ENCODE measurements around the gene CCNG2.

Gene CCNG2

GRCh38 chr4:77123411-77123810 lies 33.6 kb upstream of the CCNG2 start:
- Histone ChIP-seq H3K27ac (replicated peaks) (no peak overlapping the region), H3K4me3 (replicated peaks; ENCODE audit: insufficient read depth, low read length) (no peak overlapping the region), H3K27me3 (ENCODE audit: insufficient read depth, poor library complexity, severe bottlenecking) (no peaks in the 10 kb centered on the region)
- no peak for TF ChIP-seq POLR2AphosphoS5 (IDR thresholded peaks at IDR 0.05; ENCODE audit: low read depth)
- no peak for TF ChIP-seq CTCF (IDR thresholded peaks at IDR 0.05; ENCODE audit: insufficient read depth, low read length)
- no peak for TF ChIP-seq REST (IDR thresholded peaks at IDR 0.05; ENCODE audit: insufficient replicate concordance, low read depth)
- TF ChIP-seq SPI1 (IDR thresholded peaks at IDR 0.05; ENCODE audit: borderline replicate concordance, low read depth) = no peak
- TF ChIP-seq GABPA (IDR thresholded peaks at IDR 0.05; ENCODE audit: low read depth) = no peak
- no peak for DNase-seq (ENCODE audit: low read depth in 1 of 2, low spot score in 1 of 2)

- no peak for DNase-seq (ENCODE audit: low read depth in 1 of 2, low spot score in 1 of 2)
- Histone ChIP-seq H3K27ac (replicated peaks) (no peak overlapping the region), H3K27me3 (ENCODE audit: insufficient read depth, poor library complexity, severe bottlenecking) (no peaks in the 10 kb centered on the region), H3K4me3 (replicated peaks; ENCODE audit: insufficient read depth, low read length) (no peak overlapping the region)
- TF ChIP-seq POLR2AphosphoS5 (IDR thresholded peaks at IDR 0.05; ENCODE audit: low read depth) (no peak), SPI1 (IDR thresholded peaks at IDR 0.05; ENCODE audit: borderline replicate concordance, low read depth) (no peak), CTCF (IDR thresholded peaks at IDR 0.05; ENCODE audit: insufficient read depth, low read length) (no peak), REST (IDR thresholded peaks at IDR 0.05; ENCODE audit: insufficient replicate concordance, low read depth) (no peak), GABPA (IDR thresholded peaks at IDR 0.05; ENCODE audit: low read depth) (no peak)
Measured at GRCh38 chr4:77124576-77124975, 32.4 kb upstream of the CCNG2 start.

GRCh38 chr4:77125961-77126360 lies 31.0 kb upstream of the CCNG2 start:
- H3K27me3 ChIP-seq (ENCODE audit: insufficient read depth, poor library complexity, severe bottlenecking) = no peaks in the 10 kb centered on the region
- H3K4me3 ChIP-seq (replicated peaks; ENCODE audit: insufficient read depth, low read length) = no peak overlapping the region
- TF ChIP-seq CTCF (IDR thresholded peaks at IDR 0.05; ENCODE audit: insufficient read depth, low read length) (no peak), SPI1 (IDR thresholded peaks at IDR 0.05; ENCODE audit: borderline replicate concordance, low read depth) (no peak), POLR2AphosphoS5 (IDR thresholded peaks at IDR 0.05; ENCODE audit: low read depth) (no peak), REST (IDR thresholded peaks at IDR 0.05; ENCODE audit: insufficient replicate concordance, low read depth) (no peak), GABPA (IDR thresholded peaks at IDR 0.05; ENCODE audit: low read depth) (no peak)
- H3K27ac ChIP-seq (replicated peaks) = peak overlapping the region; percentile 84
- no peak for DNase-seq (ENCODE audit: low read depth in 1 of 2, low spot score in 1 of 2)
